ENCODE results near the gene SERPINA9. TPM values are rescaled to one million over a fixed set of nuclear protein-coding genes. Genes with fewer than 3 reads are reported as not detected.

Gene SERPINA9
- total RNA-seq, 4 donors from 2014 or later, result not detected

GRCh38 chr14:94509356-94509755 is 33.4 kb upstream of the SERPINA9 start, which contains the start of gene SERPINA12:
Gene SERPINA12 (minus strand): TSS chr14:94509469. CDS start chr14:94498397, 11,072 bp downstream.
- Histone ChIP-seq H3K9me3 (no peaks in the 10 kb centered on the region), H3K4me3 (no peak within 1 kb of the TSS), H3K27me3 (no peaks in the 10 kb centered on the region), H3K36me3 (no peaks in the 10 kb centered on the region), H3K4me1 (no peaks in the 10 kb centered on the region), H3K27ac (no peak within 1 kb of the TSS)
- no peak for TF ChIP-seq CTCF (IDR thresholded peaks at IDR 0.05)
- no peak for TF ChIP-seq EP300 (IDR thresholded peaks at IDR 0.05)
- no peak for TF ChIP-seq POLR2A (IDR thresholded peaks at IDR 0.05)
- no peak for DNase-seq (ENCODE audit: low spot score in 2 of 2)
- 67 to 70% methylated on average over 3 of the region's 3 CpGs for WGBS, 2 donors

GRCh38 chr14:94505641-94506040 is 29.6 kb upstream of the SERPINA9 start:
- 83 to 89% methylated on average over 8 of the region's 8 CpGs for WGBS, 2 donors
- DNase-seq (ENCODE audit: low spot score in 2 of 2), result no peak

GRCh38 chr14:94505206-94505605 is 29.2 kb upstream of the SERPINA9 start:
- TF ChIP-seq EP300 (IDR thresholded peaks at IDR 0.05) (no peak), CTCF (IDR thresholded peaks at IDR 0.05) (no peak), POLR2A (IDR thresholded peaks at IDR 0.05) (no peak)
- 81 to 91% methylated on average over 4 of the region's 4 CpGs for WGBS, 2 donors
- no peak for DNase-seq (ENCODE audit: low spot score in 2 of 2)
- Histone ChIP-seq H3K9me3 (no peaks in the 10 kb centered on the region), H3K4me3 (no peak overlapping the region), H3K36me3 (no peaks in the 10 kb centered on the region), H3K27me3 (no peaks in the 10 kb centered on the region), H3K4me1 (no peaks in the 10 kb centered on the region), H3K27ac (no peak overlapping the region)

More at GRCh38 chr14:94505641-94506040, 29.6 kb upstream of the SERPINA9 start:
- Histone ChIP-seq H3K36me3 (no peaks in the 10 kb centered on the region), H3K9me3 (no peaks in the 10 kb centered on the region), H3K4me3 (no peak overlapping the region), H3K4me1 (no peaks in the 10 kb centered on the region), H3K27me3 (no peaks in the 10 kb centered on the region), H3K27ac (no peak overlapping the region)
- TF ChIP-seq CTCF (IDR thresholded peaks at IDR 0.05) (no peak), POLR2A (IDR thresholded peaks at IDR 0.05) (no peak), EP300 (IDR thresholded peaks at IDR 0.05) (no peak)

GRCh38 chr14:94501588-94502516 is 25.9 kb upstream of the SERPINA9 start:
- no peak overlapping the region for H3K27ac ChIP-seq

More at GRCh38 chr14:94501588-94502516, 25.9 kb upstream of the SERPINA9 start:
- 82 to 83% methylated on average over 16 of the region's 16 CpGs for WGBS, 2 donors
- Histone ChIP-seq H3K9me3 (no peaks in the 10 kb centered on the region), H3K36me3 (no peaks in the 10 kb centered on the region), H3K4me3 (no peak overlapping the region), H3K27me3 (no peaks in the 10 kb centered on the region), H3K4me1 (no peaks in the 10 kb centered on the region)
- DNase-seq (ENCODE audit: low spot score in 2 of 2), result no peak
- TF ChIP-seq CTCF (IDR thresholded peaks at IDR 0.05) (no peak), POLR2A (IDR thresholded peaks at IDR 0.05) (no peak), EP300 (IDR thresholded peaks at IDR 0.05) (no peak)

Measured in tibial nerve (tissue), 4 donors.